ENCODE measurements around the gene FLNB. TPM values are rescaled to one million over a fixed set of nuclear protein-coding genes. Genes with fewer than 3 reads are reported as not detected.

FLNB gene
- total RNA-seq, 1 donor from 2014 or later = 4.4 TPM

- no peak for DNase-seq (ENCODE audit: low read depth)
Measured at GRCh38 chr3:58102976-58103451, 94.8 kb downstream of the FLNB start.

GRCh38 chr3:58104151-58104550 is 95.9 kb downstream of the FLNB start:
- DNase-seq (ENCODE audit: low read depth) = no peak

GRCh38 chr3:58104712-58105111 is 96.5 kb downstream of the FLNB start:
- no peak for DNase-seq (ENCODE audit: low read depth)

GRCh38 chr3:58105196-58105595 is 97.0 kb downstream of the FLNB start:
- DNase-seq (ENCODE audit: low read depth) = no peak

- DNase-seq (ENCODE audit: low read depth) = no peak
Measured at GRCh38 chr3:58106061-58106460, 97.8 kb downstream of the FLNB start.

GRCh38 chr3:58106640-58107039 is 98.4 kb downstream of the FLNB start:
- DNase-seq (ENCODE audit: low read depth) = no peak

- DNase-seq (ENCODE audit: low read depth) = peak; percentile 7
Measured at GRCh38 chr3:58107597-58107996, 99.4 kb downstream of the FLNB start.

GRCh38 chr3:58109752-58110151 is 101.5 kb downstream of the FLNB start:
- DNase-seq (ENCODE audit: low read depth) = no peak

- no peak for DNase-seq (ENCODE audit: low read depth)
Measured at GRCh38 chr3:58111513-58112184, 103.4 kb downstream of the FLNB start.

GRCh38 chr3:58112185-58112535 is 103.9 kb downstream of the FLNB start:
- DNase-seq (ENCODE audit: low read depth) = no peak

- no peak for DNase-seq (ENCODE audit: low read depth)
Measured at GRCh38 chr3:58115175-58115574, 107.0 kb downstream of the FLNB start.

GRCh38 chr3:58116161-58116955 is 108.1 kb downstream of the FLNB start:
- no peak for DNase-seq (ENCODE audit: low read depth)

GRCh38 chr3:58116985-58117384 is 108.8 kb downstream of the FLNB start:
- DNase-seq (ENCODE audit: low read depth) = no peak

- DNase-seq (ENCODE audit: low read depth) = no peak
Measured at GRCh38 chr3:58117561-58118181, 109.4 kb downstream of the FLNB start.

- DNase-seq (ENCODE audit: low read depth) = no peak
Measured at GRCh38 chr3:58119186-58119585, 111.0 kb downstream of the FLNB start.

GRCh38 chr3:58120075-58120812 is 112.0 kb downstream of the FLNB start:
- no peak for DNase-seq (ENCODE audit: low read depth)

- no peak for DNase-seq (ENCODE audit: low read depth)
Measured at GRCh38 chr3:58121183-58121582, 113.0 kb downstream of the FLNB start.

- DNase-seq (ENCODE audit: low read depth) = no peak
Measured at GRCh38 chr3:58122936-58123700, 114.9 kb downstream of the FLNB start.

GRCh38 chr3:58124387-58124786 is 116.2 kb downstream of the FLNB start:
- no peak for DNase-seq (ENCODE audit: low read depth)

GRCh38 chr3:58129041-58129770 is 121.0 kb downstream of the FLNB start:
- peak; percentile 79 for DNase-seq (ENCODE audit: low read depth)
